ENCODE data around the gene TTLL9.
A peak's percentile ranks its signal among the peaks of the same experiment; 100 is the strongest.

TTLL9 gene

GRCh38 chr20:31967830-31968249, 97.4 kb downstream of the TTLL9 start, which contains the start of gene XKR7:
TSS of gene XKR7 (plus strand) at chr20:31968151. CDS start at chr20:31968176, 25 bp downstream.
- H3K27ac ChIP-seq = no peak within 1 kb of the TSS
- peak within 1 kb of the TSS in 2 of 7 experiments; percentile 5 to 24 for H3K4me3 ChIP-seq

- Histone ChIP-seq H3K27ac (no peak overlapping the region), H3K4me3 (peak overlapping the region in 2 of 7 experiments; percentile 5 to 24)
These were observed 98.1 kb downstream of the TTLL9 start for GRCh38 chr20:31968291-31969126.

- Histone ChIP-seq H3K27ac (no peak overlapping the region), H3K4me3 (no peak overlapping the region)
These were observed 99.6 kb downstream of the TTLL9 start for GRCh38 chr20:31969991-31970390.

GRCh38 chr20:31972471-31973021, 102.1 kb downstream of the TTLL9 start:
- H3K4me3 ChIP-seq = no peak overlapping the region
- no peak overlapping the region for H3K27ac ChIP-seq

GRCh38 chr20:31974296-31974695, 103.9 kb downstream of the TTLL9 start:
- Histone ChIP-seq H3K4me3 (no peak overlapping the region), H3K27ac (no peak overlapping the region)

- Histone ChIP-seq H3K4me3 (no peak overlapping the region), H3K27ac (no peak overlapping the region)
These were observed 104.6 kb downstream of the TTLL9 start for GRCh38 chr20:31974951-31975487.

GRCh38 chr20:31975874-31976273, 105.4 kb downstream of the TTLL9 start:
- Histone ChIP-seq H3K27ac (no peak overlapping the region), H3K4me3 (no peak overlapping the region)

GRCh38 chr20:31977080-31977479, 106.6 kb downstream of the TTLL9 start:
- no peak overlapping the region for H3K4me3 ChIP-seq
- no peak overlapping the region for H3K27ac ChIP-seq

- H3K4me3 ChIP-seq = no peak overlapping the region
- no peak overlapping the region for H3K27ac ChIP-seq
These were observed 109.4 kb downstream of the TTLL9 start for GRCh38 chr20:31979713-31980426.

GRCh38 chr20:31981784-31982183, 111.3 kb downstream of the TTLL9 start:
- Histone ChIP-seq H3K27ac (no peak overlapping the region), H3K4me3 (no peak overlapping the region)

GRCh38 chr20:31984981-31985471, 114.6 kb downstream of the TTLL9 start:
- no peak overlapping the region for H3K27ac ChIP-seq
- no peak overlapping the region for H3K4me3 ChIP-seq

- Histone ChIP-seq H3K27ac (no peak overlapping the region), H3K4me3 (no peak overlapping the region)
These were observed 117.3 kb downstream of the TTLL9 start for GRCh38 chr20:31987744-31988143.

- Histone ChIP-seq H3K27ac (no peak overlapping the region), H3K4me3 (no peak overlapping the region)
These were observed 118.1 kb downstream of the TTLL9 start for GRCh38 chr20:31988430-31989015.

GRCh38 chr20:31989030-31989645, 118.7 kb downstream of the TTLL9 start:
- no peak overlapping the region for H3K4me3 ChIP-seq

GRCh38 chr20:31990641-31991338, 120.4 kb downstream of the TTLL9 start:
- H3K27ac ChIP-seq = no peak overlapping the region
- no peak overlapping the region for H3K4me3 ChIP-seq

More at GRCh38 chr20:31989030-31989645, 118.7 kb downstream of the TTLL9 start:
- H3K27ac ChIP-seq = no peak overlapping the region

GRCh38 chr20:31991339-31991705, 120.9 kb downstream of the TTLL9 start:
- no peak overlapping the region for H3K27ac ChIP-seq
- no peak overlapping the region for H3K4me3 ChIP-seq

GRCh38 chr20:31992086-31992485, 121.7 kb downstream of the TTLL9 start:
- Histone ChIP-seq H3K27ac (no peak overlapping the region), H3K4me3 (no peak overlapping the region)
